ENCODE data around the gene ANKRD30B.

DNA sequence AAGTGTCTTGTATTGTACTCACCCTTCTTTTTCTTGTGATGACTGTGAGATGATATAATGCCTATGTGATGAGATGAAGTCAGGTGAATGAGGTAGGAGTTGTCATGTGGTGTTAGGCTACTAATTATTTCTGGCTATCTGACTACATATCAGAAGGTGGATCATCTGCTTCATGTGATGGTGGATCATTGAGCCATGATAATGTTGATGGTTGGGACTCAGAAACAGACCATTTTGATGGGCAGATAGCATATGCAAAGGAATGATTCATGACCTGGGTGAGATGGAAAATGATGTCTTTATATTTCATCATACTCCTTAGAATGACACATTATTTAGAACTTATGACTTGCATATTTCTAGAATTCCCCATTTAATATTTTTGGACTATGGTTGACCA, 19.5 kb downstream of the ANKRD30B start:
- TF ChIP-seq, protein P1, sequence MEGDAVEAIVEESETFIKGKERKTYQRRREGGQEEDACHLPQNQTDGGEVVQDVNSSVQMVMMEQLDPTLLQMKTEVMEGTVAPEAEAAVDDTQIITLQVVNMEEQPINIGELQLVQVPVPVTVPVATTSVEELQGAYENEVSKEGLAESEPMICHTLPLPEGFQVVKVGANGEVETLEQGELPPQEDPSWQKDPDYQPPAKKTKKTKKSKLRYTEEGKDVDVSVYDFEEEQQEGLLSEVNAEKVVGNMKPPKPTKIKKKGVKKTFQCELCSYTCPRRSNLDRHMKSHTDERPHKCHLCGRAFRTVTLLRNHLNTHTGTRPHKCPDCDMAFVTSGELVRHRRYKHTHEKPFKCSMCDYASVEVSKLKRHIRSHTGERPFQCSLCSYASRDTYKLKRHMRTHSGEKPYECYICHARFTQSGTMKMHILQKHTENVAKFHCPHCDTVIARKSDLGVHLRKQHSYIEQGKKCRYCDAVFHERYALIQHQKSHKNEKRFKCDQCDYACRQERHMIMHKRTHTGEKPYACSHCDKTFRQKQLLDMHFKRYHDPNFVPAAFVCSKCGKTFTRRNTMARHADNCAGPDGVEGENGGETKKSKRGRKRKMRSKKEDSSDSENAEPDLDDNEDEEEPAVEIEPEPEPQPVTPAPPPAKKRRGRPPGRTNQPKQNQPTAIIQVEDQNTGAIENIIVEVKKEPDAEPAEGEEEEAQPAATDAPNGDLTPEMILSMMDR (IDR thresholded peaks at IDR 0.05) = no peak
- no peak for TF ChIP-seq POLR2A (IDR thresholded peaks at IDR 0.05)
- no peak for TF ChIP-seq EP300 (IDR thresholded peaks at IDR 0.05)
